Calu3 (cell line): ENCODE results near the gene NSMCE1. TPM values are rescaled to one million over a fixed set of nuclear protein-coding genes. Genes with fewer than 3 reads are reported as not detected.

Experiments
- Bru-seq: library from RNA; stranded (reverse); fragments of 400-500 nt; gene quantifications from one replicate; lab custom pipeline; 2021; lab: Mats Ljungman, UMichigan
- BruChase-seq, 2 experiments: library from RNA; stranded (reverse); fragments of 400-500 nt; gene quantifications; one replicate each; lab custom pipeline; 2021; lab: Mats Ljungman, UMichigan
- BruUV-seq: library from RNA; stranded (reverse); fragments of 400-500 nt; replicated peaks from 2 replicates; lab custom pipeline; 2021; lab: Mats Ljungman, UMichigan
- CTCF ChIA-PET: fragments of 300-600 bp; sonication (Branson Sonifier 250); formaldehyde crosslinking; loops from one replicate; lab custom pipeline; 2022; ENCODE audit warnings: antibody characterized with exemption; lab: Charles Lee
- DNase-seq: peaks from one replicate; pipeline ENCODE4 v3.0.0; 2022
- H3K27ac Mint-ChIP-seq: one replicate; pipeline ENCODE4 v1.8.0; 2022; ENCODE audit warnings: mixed read lengths; ENCODE audit not compliant: unreplicated experiment
- H3K27me3 Mint-ChIP-seq: one replicate; pipeline ENCODE4 v1.8.0; 2022; ENCODE audit warnings: mixed read lengths; ENCODE audit not compliant: unreplicated experiment
- H3K36me3 Mint-ChIP-seq: one replicate; pipeline ENCODE4 v1.8.0; 2022; ENCODE audit warnings: mild to moderate bottlenecking, moderate library complexity, mixed read lengths; ENCODE audit not compliant: insufficient read depth, unreplicated experiment
- H3K4me1 Mint-ChIP-seq: one replicate; pipeline ENCODE4 v1.8.0; 2022; ENCODE audit warnings: mild to moderate bottlenecking, low read depth, mixed read lengths; ENCODE audit not compliant: unreplicated experiment
- H3K4me3 Mint-ChIP-seq: one replicate; pipeline ENCODE4 v1.8.0; 2022; ENCODE audit warnings: mild to moderate bottlenecking, low read depth, moderate library complexity, mixed read lengths; ENCODE audit not compliant: unreplicated experiment
- H3K9me3 Mint-ChIP-seq: one replicate; pipeline ENCODE4 v1.8.0; 2022; ENCODE audit warnings: low read depth, mixed read lengths; ENCODE audit not compliant: unreplicated experiment
- intact Hi-C: fragments of 100-400 bp; cut with micrococcal nuclease; formaldehyde crosslinking; loops from one replicate; pipeline ENCODE4 v1.10.0; 2022; ENCODE audit not compliant: unreplicated experiment
- long read RNA-seq: library from polyadenylated mRNA; stranded (forward); transcript quantifications from one replicate; pipeline ENCODE4 v2.0.0, GENCODE V29; 2022
- total RNA-seq: library from RNA; stranded (reverse); gene quantifications from 2 replicates; pipeline ENCODE4 v1.2.3, GENCODE V29; 2022
- TF ChIP-seq, protein P1 (sequence below): fragments of 200-600 bp; IDR thresholded peaks from one replicate; pipeline ENCODE4 v1.8.0; 2022; ENCODE audit warnings: antibody characterized with exemption; ENCODE audit not compliant: unreplicated experiment

The NSMCE1 gene, protein sequence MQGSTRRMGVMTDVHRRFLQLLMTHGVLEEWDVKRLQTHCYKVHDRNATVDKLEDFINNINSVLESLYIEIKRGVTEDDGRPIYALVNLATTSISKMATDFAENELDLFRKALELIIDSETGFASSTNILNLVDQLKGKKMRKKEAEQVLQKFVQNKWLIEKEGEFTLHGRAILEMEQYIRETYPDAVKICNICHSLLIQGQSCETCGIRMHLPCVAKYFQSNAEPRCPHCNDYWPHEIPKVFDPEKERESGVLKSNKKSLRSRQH
- total RNA-seq (74.9 and 83.2 TPM in 2 replicates), Bru-seq, nascent RNA (percentile 67 among the genes with signal in this experiment), BruChase-seq, experiment 1, labeled RNA remaining after a 6-hour chase (percentile 64 among the genes with signal in this experiment), BruChase-seq, experiment 2, labeled RNA remaining after a 2-hour chase (percentile 55 among the genes with signal in this experiment)
- long read RNA-seq, transcript NSMCE1-201 (8 exons, 1,067 nt) = major isoform, 101 of 116 reads
- long read RNA-seq, partial matches to known transcripts = 5 of 116 reads
- long read RNA-seq, other reads (novel, unspliced or antisense) = 10 of 116 reads

DNA sequence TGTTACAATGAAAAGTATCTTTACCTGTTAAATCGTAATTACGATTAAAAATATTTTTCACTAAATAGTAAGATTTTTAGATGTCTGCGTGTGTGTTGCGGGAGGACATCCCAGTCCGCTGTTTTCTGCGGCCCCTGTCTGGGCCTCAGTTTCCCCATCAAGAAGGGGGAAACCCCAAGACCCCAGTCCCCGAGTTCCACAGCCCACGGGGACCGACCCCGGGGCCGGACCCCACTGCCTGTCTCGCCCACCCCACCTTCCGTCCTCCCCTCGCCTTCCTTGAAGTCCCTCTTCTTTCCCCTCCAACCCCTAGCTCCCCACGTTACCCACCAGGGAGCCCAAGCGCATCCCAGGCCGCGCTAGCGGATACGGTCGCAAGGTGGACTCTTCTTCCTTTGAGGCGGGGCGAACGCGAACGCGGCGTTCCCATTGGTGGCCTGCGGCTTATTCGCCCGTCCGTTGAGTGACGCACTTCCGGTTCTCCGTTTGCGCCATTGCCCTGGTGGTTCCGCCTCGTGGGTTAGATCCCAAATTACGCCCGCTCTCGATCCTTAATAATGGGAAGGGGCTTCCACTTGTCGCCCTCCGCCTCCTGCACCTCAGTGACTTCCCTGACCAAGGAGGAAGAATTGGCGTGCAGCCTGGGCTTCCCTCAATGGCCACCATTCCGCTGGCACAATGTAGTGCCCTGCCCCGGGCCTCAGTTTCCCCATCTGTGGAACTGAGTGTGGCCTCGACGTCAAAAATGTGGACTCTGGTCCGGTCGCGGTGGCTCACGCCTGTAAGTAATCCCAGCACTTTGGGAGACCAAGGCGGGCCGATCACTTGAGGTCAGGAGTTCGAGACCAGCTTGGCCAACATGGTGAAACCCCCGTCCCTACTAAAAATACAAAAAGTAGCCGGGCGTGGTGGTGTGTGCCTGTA, at the start of gene NSMCE1:
Gene NSMCE1, minus strand, starts transcription at position 397 of the 924 bp plus-strand sequence. CDS start 11,202 bp downstream, outside the sequence.
- H3K27me3 Mint-ChIP-seq = no peaks in the 10 kb centered on the region
- peaks cover 32% of the 10 kb centered on the region for H3K36me3 Mint-ChIP-seq
- peak within 1 kb of the TSS; percentile 97 for H3K27ac Mint-ChIP-seq
- intact Hi-C loops = loop anchor here (2.0 kb wide), 1 partner anchor 96 kb away; no protein-coding TSS in a partner anchor
- TSS peak; percentile 91 for BruUV-seq
- H3K4me1 Mint-ChIP-seq = peaks cover 57% of the 10 kb centered on the region
- TF ChIP-seq, protein P1, sequence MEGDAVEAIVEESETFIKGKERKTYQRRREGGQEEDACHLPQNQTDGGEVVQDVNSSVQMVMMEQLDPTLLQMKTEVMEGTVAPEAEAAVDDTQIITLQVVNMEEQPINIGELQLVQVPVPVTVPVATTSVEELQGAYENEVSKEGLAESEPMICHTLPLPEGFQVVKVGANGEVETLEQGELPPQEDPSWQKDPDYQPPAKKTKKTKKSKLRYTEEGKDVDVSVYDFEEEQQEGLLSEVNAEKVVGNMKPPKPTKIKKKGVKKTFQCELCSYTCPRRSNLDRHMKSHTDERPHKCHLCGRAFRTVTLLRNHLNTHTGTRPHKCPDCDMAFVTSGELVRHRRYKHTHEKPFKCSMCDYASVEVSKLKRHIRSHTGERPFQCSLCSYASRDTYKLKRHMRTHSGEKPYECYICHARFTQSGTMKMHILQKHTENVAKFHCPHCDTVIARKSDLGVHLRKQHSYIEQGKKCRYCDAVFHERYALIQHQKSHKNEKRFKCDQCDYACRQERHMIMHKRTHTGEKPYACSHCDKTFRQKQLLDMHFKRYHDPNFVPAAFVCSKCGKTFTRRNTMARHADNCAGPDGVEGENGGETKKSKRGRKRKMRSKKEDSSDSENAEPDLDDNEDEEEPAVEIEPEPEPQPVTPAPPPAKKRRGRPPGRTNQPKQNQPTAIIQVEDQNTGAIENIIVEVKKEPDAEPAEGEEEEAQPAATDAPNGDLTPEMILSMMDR = peak; percentile 32
- peak; percentile 98 for DNase-seq
- H3K9me3 Mint-ChIP-seq = peaks cover 2% of the 10 kb centered on the region
- CTCF ChIA-PET = interaction anchor here (0.6 to 1.2 kb wide), 3 partner anchors 10 to 61 kb away, joined by 3 read pairs; no protein-coding TSS in a partner anchor
- H3K4me3 Mint-ChIP-seq = peak within 1 kb of the TSS; percentile 91

DNA sequence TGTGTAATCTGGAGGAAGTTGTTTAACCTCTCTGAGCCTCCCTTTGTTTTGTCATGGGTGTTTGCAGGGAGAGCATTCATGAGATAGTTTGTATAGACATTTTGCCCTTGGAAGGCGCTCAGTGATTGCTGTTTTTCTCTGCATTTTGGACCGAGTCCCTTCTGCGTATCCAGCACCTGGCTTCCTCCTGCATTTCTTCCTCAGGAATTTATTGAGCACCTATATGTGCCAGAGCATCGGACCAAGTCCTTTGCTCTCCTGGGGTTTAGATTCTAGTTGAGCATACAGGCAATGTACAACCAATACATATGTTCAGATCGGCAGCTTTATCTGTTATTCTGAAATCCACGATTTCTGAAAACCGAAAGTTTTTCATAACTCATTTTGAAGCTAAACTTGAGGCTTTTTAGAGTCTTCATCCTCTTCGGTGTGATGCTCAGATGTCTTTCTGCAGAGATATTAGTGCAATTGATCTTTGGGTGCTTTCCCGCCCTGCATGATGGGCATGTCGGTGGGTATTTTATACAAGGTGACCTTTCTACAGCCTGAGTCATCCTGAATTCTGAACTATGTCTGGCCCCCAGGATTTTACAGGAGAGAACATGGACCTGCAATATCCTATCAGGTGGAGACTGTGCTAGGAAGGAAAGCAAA, 49.3 kb upstream of the NSMCE1 start:
- no TSS peak for BruUV-seq
- CTCF ChIA-PET = interaction anchor here (1.5 to 2.9 kb wide), 2 partner anchors 50 to 83 kb away, joined by 4 to 10 read pairs; no protein-coding TSS in a partner anchor
- intact Hi-C loops = loop anchor here (10.0 kb wide), 1 partner anchor 897 kb away; the partner anchor contains the start of gene XPO6

DNA sequence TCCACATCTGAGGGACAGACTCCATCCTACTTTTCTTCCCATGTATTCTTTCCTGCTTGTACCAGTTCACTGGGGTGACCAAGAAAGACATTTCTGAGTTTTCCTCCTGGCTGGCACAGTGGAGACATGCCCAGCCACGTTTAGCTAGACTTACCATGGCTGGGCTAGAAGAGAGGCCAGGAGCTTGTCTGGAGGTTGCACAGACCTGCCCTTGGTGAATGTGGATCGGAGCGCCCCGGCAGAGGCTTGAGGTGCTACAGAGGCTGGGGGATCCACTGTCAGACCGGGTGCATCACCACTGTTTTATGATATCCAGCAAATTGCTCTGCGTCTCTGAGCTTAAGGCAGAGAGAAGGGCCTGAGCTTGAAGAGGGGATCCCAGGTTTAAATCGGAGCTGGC, 48.7 kb upstream of the NSMCE1 start:
- no peaks in the 10 kb centered on the region for H3K27me3 Mint-ChIP-seq
- peaks cover 65% of the 10 kb centered on the region for H3K36me3 Mint-ChIP-seq
- no peaks in the 10 kb centered on the region for H3K9me3 Mint-ChIP-seq
- peak overlapping the region; percentile 36 for H3K4me3 Mint-ChIP-seq
- no peak for DNase-seq
- intact Hi-C loops = loop anchor here (10.0 kb wide), 1 partner anchor 897 kb away; the partner anchor contains the start of gene XPO6
- TF ChIP-seq, protein P1 = no peak
- peak overlapping the region; percentile 52 for H3K27ac Mint-ChIP-seq
- peaks cover 78% of the 10 kb centered on the region for H3K4me1 Mint-ChIP-seq
- no TSS peak for BruUV-seq
- CTCF ChIA-PET = interaction anchor here (2.9 kb wide), 1 partner anchor 51 kb away, joined by 10 read pairs; no protein-coding TSS in a partner anchor

More for the DNA sequence above, 49.3 kb upstream of the NSMCE1 start:
- Mint-ChIP-seq H3K4me3 (peak overlapping the region; percentile 63), H3K27me3 (no peaks in the 10 kb centered on the region), H3K36me3 (peaks cover 69% of the 10 kb centered on the region), H3K27ac (peak overlapping the region; percentile 52), H3K9me3 (no peaks in the 10 kb centered on the region), H3K4me1 (peaks cover 79% of the 10 kb centered on the region)
- TF ChIP-seq, protein P1 = no peak
- DNase-seq = no peak
